ENCODE measurements around the gene SMG7. TPM values are rescaled to one million over a fixed set of nuclear protein-coding genes. Genes with fewer than 3 reads are reported as not detected.

SMG7 gene
- total and polyA plus RNA-seq, 10 of the 15 experiments (the other 5 are each of a cell fraction or from before 2014, with no cell fraction given), result 9.5 to 65.4 (median 42.7) TPM

- TF ChIP-seq ZNF274 (IDR thresholded peaks at IDR 0.05; ENCODE audit: insufficient read depth, insufficient read length) (no peak), CBFB (IDR thresholded peaks at IDR 0.05; ENCODE audit: low read depth) (no peak), PAX5 (IDR thresholded peaks at IDR 0.05; ENCODE audit: borderline replicate concordance, low read depth, low read length) (no peak), PAX8 (IDR thresholded peaks at IDR 0.05) (peak; percentile 84; the same call in 1 of the 2 replicates), SUZ12 (IDR thresholded peaks at IDR 0.05; ENCODE audit: unreplicated experiment) (no peak), EED (IDR thresholded peaks at IDR 0.05; ENCODE audit: low read depth) (0 out of 2 replicates have a peak, but pooled peaks have one; percentile 39), ELK1 (IDR thresholded peaks at IDR 0.05; ENCODE audit: low read depth, low read length) (0 out of 2 replicates have a peak, but pooled peaks have one; percentile 5), ZZZ3 (IDR thresholded peaks at IDR 0.05; ENCODE audit: control insufficient read depth, insufficient read length, low read depth) (no peak), RCOR1 (conservative IDR thresholded peaks at IDR 0.05; ENCODE audit: low read depth, low read length) (no peak), POLR2A (IDR thresholded peaks at IDR 0.05; ENCODE audit: low read depth, low read length) (peak; percentile 57; the same call in 1 of the 2 replicates), ZNF622 (IDR thresholded peaks at IDR 0.05) (no peak), KLF5 (IDR thresholded peaks at IDR 0.05; ENCODE audit: partially characterized antibody) (no peak), GATAD2B (conservative IDR thresholded peaks at IDR 0.05; ENCODE audit: low read depth) (0 out of 2 replicates have a peak, but pooled peaks have one; percentile 23), BCLAF1 (IDR thresholded peaks at IDR 0.05) (no peak), RAD51 (IDR thresholded peaks at IDR 0.05) (no peak; the same call in 1 of the 2 replicates), ZBTB33 (IDR thresholded peaks at IDR 0.05) (no peak), HSF1 (IDR thresholded peaks at IDR 0.05; ENCODE audit: low read depth, low read length) (no peak), MLLT1 (IDR thresholded peaks at IDR 0.05) (0 out of 2 replicates have a peak, but pooled peaks have one; percentile 25), PBX3 (IDR thresholded peaks at IDR 0.05; ENCODE audit: insufficient replicate concordance, low read depth, low read length) (no peak)
These were observed 1.9 kb upstream of the SMG7 start (continued) for GRCh38 chr1:183470147-183470960.

Data from GM12878 (cell line).